B cell (primary cell): ENCODE data around the gene EP400. TPM values are rescaled to one million over a fixed set of nuclear protein-coding genes. Genes with fewer than 3 reads are reported as not detected.

Experiments
- ATAC-seq: fragments of 200-7000 bp; cut with Tn5 transposase; one replicate; pipeline ENCODE4 v1.10.0; 2021; ENCODE audit warnings: low read depth, mild to moderate bottlenecking, moderate number of reproducible peaks, moderate library complexity
- CTCF ChIA-PET: fragments of 350-600 bp; sonication (Branson Sonifier 250); formaldehyde crosslinking; loops from one replicate; lab custom pipeline; 2021; ENCODE audit warnings: antibody characterized with exemption, inconsistent platforms; lab: Charles Lee
- POLR2A ChIA-PET: fragments of 350-600 bp; sonication (Branson Sonifier 250); formaldehyde crosslinking; loops from one replicate; lab custom pipeline; 2021; ENCODE audit warnings: antibody characterized with exemption; lab: Charles Lee
- DNase-seq: peaks from one replicate; pipeline ENCODE4 v3.0.0; 2013
- H2AFZ ChIP-seq: 2 replicates; pipeline ENCODE4 v1.6.1; 2012; ENCODE audit warnings: mild to moderate bottlenecking, low read depth, low read length; ENCODE audit not compliant: insufficient read depth, poor library complexity, severe bottlenecking
- H3K27ac ChIP-seq, 2 donors: 1 replicate in 1 of 2; 2 replicates in 1 of 2; pipeline ENCODE4 v1.5.1; 2012 to 2013; ENCODE audit warnings: low read length in 2 of 2, mild to moderate bottlenecking in 2 of 2, moderate library complexity in 1 of 2
- H3K27me3 ChIP-seq, 4 experiments: fragments of 200-600 bp in 1 of 4; sonication (generic) in 1 of 4; replicated peaks in 1 of 4; 1 replicate in 2 of 4; 2 replicates in 2 of 4; pipeline versions ENCODE4 v1.6.1 to v1.7.0; 2013 to 2016; ENCODE audit warnings: low read length in 3 of 4, mild to moderate bottlenecking in 2 of 4, mixed read lengths in 1 of 4, moderate library complexity in 1 of 4; ENCODE audit not compliant: insufficient read depth in 4 of 4, control insufficient read depth in 3 of 4; ENCODE audit errors: control extremely low read depth in 1 of 4
- H3K36me3 ChIP-seq, 2 experiments: replicated peaks in 1 of 2; 1 replicate in 1 of 2; 2 replicates in 1 of 2; pipeline versions ENCODE4 v1.6.1 to v1.7.1; 2013; ENCODE audit warnings: low read length in 1 of 2; ENCODE audit not compliant: insufficient read depth in 2 of 2, control insufficient read depth in 1 of 2; ENCODE audit errors: control extremely low read depth in 1 of 2, extremely low read depth in 1 of 2
- H3K4me1 ChIP-seq, 2 donors: fragments of 200-600 bp in 1 of 2; sonication (generic) in 1 of 2; 1 replicate in 1 of 2; 2 replicates in 1 of 2; pipeline versions ENCODE4 v1.5.1 to v1.6.1; 2013 to 2017; ENCODE audit warnings: low read length in 2 of 2; ENCODE audit not compliant: control insufficient read depth in 2 of 2, insufficient read depth in 2 of 2
- H3K4me2 ChIP-seq: replicated peaks from 2 replicates; pipeline ENCODE3; 2012; ENCODE audit warnings: mild to moderate bottlenecking, low read depth, low read length; ENCODE audit not compliant: poor library complexity, severe bottlenecking
- H3K4me3 ChIP-seq, 5 experiments: fragments of 200-600 bp in 1 of 5; sonication (generic) in 1 of 5; 1 replicate in 3 of 5; 2 replicates in 2 of 5; pipeline versions ENCODE4 v1.5.1 to v1.7.0; 2011 to 2016; ENCODE audit warnings: low read length in 4 of 5, mild to moderate bottlenecking in 4 of 5, low read depth in 2 of 5, control low read depth in 1 of 5, moderate library complexity in 1 of 5; ENCODE audit not compliant: insufficient read depth in 1 of 5; ENCODE audit errors: control extremely low read depth in 1 of 5, extremely low read depth in 1 of 5
- H3K79me2 ChIP-seq: fragments of 200-600 bp; sonication (generic); one replicate; pipeline ENCODE4 v1.6.0; 2016; ENCODE audit warnings: low read length; ENCODE audit not compliant: control insufficient read depth, insufficient read depth
- H3K9ac ChIP-seq: fragments of 200-600 bp; sonication (generic); 2 replicates; pipeline ENCODE4 v1.6.1; 2017; ENCODE audit warnings: mild to moderate bottlenecking, low read length, moderate library complexity
- H3K9me3 ChIP-seq, 3 donors: one replicate each; pipeline versions ENCODE4 v1.6.1 to v1.7.1; 2013; ENCODE audit warnings: low read length in 2 of 3; ENCODE audit not compliant: control insufficient read depth in 2 of 3, insufficient read depth in 1 of 3; ENCODE audit errors: control extremely low read depth in 1 of 3
- H4K20me1 ChIP-seq: 2 replicates; pipeline ENCODE4 v1.6.0; 2012; ENCODE audit warnings: mild to moderate bottlenecking, low read length; ENCODE audit not compliant: insufficient read depth, control insufficient read depth, poor library complexity, severe bottlenecking
- H3K27ac Mint-ChIP-seq: one replicate; pipeline ENCODE4 v1.8.0; 2021; ENCODE audit warnings: mixed read lengths
- H3K27me3 Mint-ChIP-seq: one replicate; pipeline ENCODE4 v1.8.0; 2021; ENCODE audit warnings: mixed read lengths
- H3K4me1 Mint-ChIP-seq: one replicate; pipeline ENCODE4 v1.8.0; 2021; ENCODE audit warnings: mixed read lengths
- H3K4me3 Mint-ChIP-seq: one replicate; pipeline ENCODE4 v1.8.0; 2021; ENCODE audit warnings: mixed read lengths
- H3K9me3 Mint-ChIP-seq: one replicate; pipeline ENCODE4 v1.8.0; 2022; ENCODE audit warnings: mixed read lengths; ENCODE audit not compliant: insufficient read depth
- CTCF ChIP-seq: fragments of 200-600 bp; IDR thresholded peaks from one replicate; pipeline ENCODE4 v1.8.0; 2022; ENCODE audit warnings: antibody characterized with exemption, mild to moderate bottlenecking
- EZH2 ChIP-seq: IDR thresholded peaks from 2 replicates; pipeline ENCODE4 v1.6.1; 2012; ENCODE audit warnings: borderline replicate concordance, low read depth, mild to moderate bottlenecking, moderate library complexity, low read length; ENCODE audit not compliant: insufficient read depth, poor library complexity, severe bottlenecking
- WGBS: methylation state at CpG from one replicate; pipeline ENCODE4 v1.1.5; 2013; ENCODE audit warnings: missing lambda C conversion rate; ENCODE audit not compliant: insufficient coverage; 5-methylcytosine and 5-hydroxymethylcytosine counted together
- intact Hi-C: fragments of 100-400 bp; cut with micrococcal nuclease; formaldehyde crosslinking; loops from one replicate; pipeline ENCODE4 v1.10.0; 2022
- polyA plus RNA-seq: library from polyadenylated mRNA; depleted of rRNA; stranded (reverse); fragments of >200 nt; gene quantifications from 2 replicates; pipeline ENCODE4 v1.2.3, GENCODE V29; 2012
- total RNA-seq, 2 donors: library from RNA; stranded (reverse); fragments of 120-200 nt in 1 of 2; gene quantifications; 1 replicate in 1 of 2; 2 replicates in 1 of 2; pipeline versions ENCODE4 v1.2.3 to v1.2.4, GENCODE V29; 2013 to 2022

The EP400 gene
- total and polyA plus RNA-seq, 2 donors (not counting 1 experiment from before 2014, with no cell fraction given): 17.3 to 82.2 TPM

GRCh38 chr12:132071040-132071810, 121.5 kb downstream of the EP400 start:
- peak; percentile 78 for DNase-seq
- H2AFZ ChIP-seq: peak overlapping the region; percentile 44
- POLR2A ChIA-PET: interaction anchor here (0.5 to 1.0 kb wide), 3 partner anchors 12 to 412 kb away, joined by 3 to 8 read pairs (median 3); no protein-coding TSS in a partner anchor

More at GRCh38 chr12:132071040-132071810, 121.5 kb downstream of the EP400 start:
- no peaks in the 10 kb centered on the region for H4K20me1 ChIP-seq
- peak overlapping the region; percentile 73 for H3K4me2 ChIP-seq
- no peaks in the 10 kb centered on the region for H3K9me3 ChIP-seq
- peaks cover 43% of the 10 kb centered on the region for H3K79me2 ChIP-seq
- H3K27me3 ChIP-seq: no peaks in the 10 kb centered on the region
- WGBS: 36% methylated on average over 5 of the region's 12 CpGs
- intact Hi-C loops: loop anchor here (1.0 to 10.0 kb wide), 3 partner anchors 13 to 146 kb away; partner anchors contain the start of genes DDX51, NOC4L and PUS1
- peak overlapping the region; percentile 57 for H3K9ac ChIP-seq
- H3K4me1 ChIP-seq: peaks cover 75 to 83% of the 10 kb centered on the region in 2 donors
- peak overlapping the region; percentile 74 to 80 for H3K27ac ChIP-seq
- CTCF ChIA-PET: interaction anchor here (0.8 to 1.8 kb wide), 3 partner anchors 10 to 63 kb away, joined by 3 to 7 read pairs (median 4); no protein-coding TSS in a partner anchor
- ATAC-seq: peak; percentile 78
- Mint-ChIP-seq H3K4me3 (peak overlapping the region; percentile 80), H3K27me3 (no peaks in the 10 kb centered on the region), H3K27ac (peak overlapping the region; percentile 93), H3K9me3 (no peaks in the 10 kb centered on the region), H3K4me1 (peaks cover 77% of the 10 kb centered on the region)
- TF ChIP-seq CTCF: no peak
- TF ChIP-seq EZH2: no peak
- H3K36me3 ChIP-seq: peaks cover under 1 to 49% of the 10 kb centered on the region in 2 experiments
- peak overlapping the region in 4 of 5 experiments; percentile 41 to 62 (median 57) for H3K4me3 ChIP-seq
